T-helper 1 cell (primary cell): ENCODE data around the gene DNAH12.

ENCODE experiments used
- DNase-seq, 5 donors: peaks; one replicate each; pipeline ENCODE4 v3.0.0-alpha.2; 2012 to 2020
- total RNA-seq, 4 donors: gene quantifications; one replicate each; lab custom pipeline; 2026; lab: John Stamatoyannopoulos, UW

DNAH12 gene
- 0.15 to 0.46 (median 0.31) reads per million in 4 donors for total RNA-seq

GRCh38 chr3:57544181-57545125, at the start of gene DNAH12:
DNAH12 (minus strand) TSS chr3:57544344; CDS start chr3:57542870, 1,474 bp downstream.
- no peak for DNase-seq

- DNase-seq, result no peak
Measured at GRCh38 chr3:57592306-57592705, 48.2 kb upstream of the DNAH12 start.

DNA sequence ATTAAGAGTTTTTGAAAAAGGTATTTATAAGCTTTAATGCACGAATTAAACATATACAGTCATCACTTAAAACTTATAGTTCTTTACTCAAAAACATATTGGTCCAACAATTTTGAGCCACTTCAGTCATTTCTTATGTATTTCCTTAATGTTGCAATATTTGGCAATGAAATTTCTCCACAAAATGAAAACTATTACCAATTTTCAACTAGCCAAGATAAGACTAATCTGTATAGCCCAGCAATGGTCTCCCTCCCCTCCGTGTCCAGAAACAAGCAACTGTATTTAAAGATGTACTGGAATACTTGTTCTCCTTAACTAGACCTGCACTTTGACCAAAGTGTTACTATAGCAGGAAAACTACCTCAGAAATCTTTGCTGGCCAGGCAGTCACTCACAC, 43.8 kb upstream of the DNAH12 start:
- DNase-seq, result no peak

GRCh38 chr3:57586778-57587177, 42.6 kb upstream of the DNAH12 start:
- no peak for DNase-seq

GRCh38 chr3:57583544-57583943, 39.4 kb upstream of the DNAH12 start:
- no peak for DNase-seq

GRCh38 chr3:57582474-57583168, 38.5 kb upstream of the DNAH12 start:
- no peak for DNase-seq

DNA sequence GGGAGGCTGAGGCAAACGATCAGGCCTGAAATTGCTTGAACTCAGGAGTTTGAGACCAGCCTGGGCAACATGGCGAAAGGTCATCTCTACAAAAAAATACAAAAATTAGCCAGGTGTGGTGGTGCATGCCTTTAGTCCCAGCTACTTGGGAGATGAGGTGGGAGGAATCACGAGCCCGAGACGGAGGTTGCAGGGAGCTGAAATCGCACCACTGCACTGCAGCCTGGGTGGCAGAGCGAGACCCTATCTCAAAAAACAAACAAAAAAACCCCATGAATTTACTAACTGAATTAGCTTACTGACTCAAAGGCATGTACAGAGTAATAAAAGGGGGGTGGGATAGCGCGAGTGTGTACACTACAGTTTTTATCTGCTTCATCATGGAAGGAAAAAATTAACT, 33.7 kb upstream of the DNAH12 start:
- no peak for DNase-seq

- DNase-seq, result no peak
Measured at GRCh38 chr3:57575966-57576626, 32.0 kb upstream of the DNAH12 start.

- DNase-seq, result no peak
Measured at GRCh38 chr3:57572096-57572495, 28.0 kb upstream of the DNAH12 start.

DNA sequence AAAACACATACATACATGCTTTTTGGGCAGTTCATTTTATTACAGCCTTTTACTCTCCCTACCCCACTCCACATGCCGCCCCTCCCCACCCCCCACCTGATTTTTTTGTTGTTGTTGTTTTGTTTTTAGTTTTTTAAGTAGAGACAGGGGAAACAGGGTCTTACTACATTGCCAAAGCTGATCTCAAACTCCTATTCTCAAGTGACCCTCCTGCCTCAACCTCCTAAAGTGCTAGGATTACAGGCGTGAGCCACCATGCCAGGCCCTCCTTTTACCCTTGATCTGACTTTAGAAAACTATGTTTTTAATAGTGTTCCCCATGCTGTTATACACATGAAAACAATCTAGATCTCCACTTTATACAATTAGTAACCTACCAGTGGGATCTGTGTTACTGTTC, 26.7 kb upstream of the DNAH12 start:
- DNase-seq, result no peak

DNA sequence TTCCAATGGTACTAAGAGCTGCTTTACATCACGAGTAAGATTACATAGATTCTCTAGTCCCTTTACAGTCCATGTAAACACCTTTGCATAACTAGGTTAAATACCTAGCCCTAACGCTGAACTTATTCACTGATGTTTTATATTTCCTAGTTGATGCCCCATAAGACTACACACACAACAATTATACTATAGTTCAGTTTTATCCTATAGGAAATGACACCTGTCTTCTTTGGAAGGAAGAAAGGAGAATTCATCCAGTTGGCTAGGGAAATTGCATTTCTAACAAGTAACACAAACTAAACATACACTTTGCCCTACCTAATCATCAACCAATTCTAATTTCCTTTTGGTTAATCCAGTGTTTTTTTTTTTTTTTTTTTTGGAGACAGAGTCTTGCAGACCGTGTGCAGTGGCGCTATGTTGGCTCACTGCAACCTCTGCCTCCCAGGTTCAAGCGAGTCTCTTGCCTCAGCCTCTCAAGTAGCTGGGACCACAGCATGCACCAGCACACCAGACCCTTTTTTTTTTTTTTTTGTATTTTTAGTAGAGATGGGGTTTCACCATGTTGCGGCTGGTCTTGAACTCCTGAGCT, 25.8 kb upstream of the DNAH12 start:
- DNase-seq, result no peak

GRCh38 chr3:57559526-57559925, 15.4 kb upstream of the DNAH12 start:
- DNase-seq, result no peak

DNA sequence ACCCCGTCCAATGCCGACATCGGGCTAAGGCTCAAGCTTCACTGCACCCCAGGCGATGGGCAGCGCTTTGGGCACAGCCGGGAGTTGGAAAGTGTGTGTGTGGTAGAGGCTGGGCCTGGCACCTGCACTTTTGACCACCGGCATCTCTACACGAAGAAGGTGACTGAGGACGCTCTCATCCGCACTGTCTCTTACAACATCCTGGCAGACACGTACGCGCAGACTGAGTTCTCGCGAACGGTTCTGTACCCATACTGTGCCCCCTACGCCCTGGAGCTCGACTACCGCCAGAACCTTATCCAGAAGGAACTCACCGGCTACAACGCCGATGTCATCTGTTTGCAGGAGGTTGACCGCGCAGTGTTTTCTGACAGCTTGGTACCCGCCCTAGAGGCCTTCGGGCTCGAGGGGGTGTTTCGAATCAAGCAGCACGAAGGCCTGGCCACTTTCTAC, 13.0 kb upstream of the DNAH12 start:
- DNase-seq, result peak in 3 of 5 donors; percentile 10 to 69 (median 13)

DNA sequence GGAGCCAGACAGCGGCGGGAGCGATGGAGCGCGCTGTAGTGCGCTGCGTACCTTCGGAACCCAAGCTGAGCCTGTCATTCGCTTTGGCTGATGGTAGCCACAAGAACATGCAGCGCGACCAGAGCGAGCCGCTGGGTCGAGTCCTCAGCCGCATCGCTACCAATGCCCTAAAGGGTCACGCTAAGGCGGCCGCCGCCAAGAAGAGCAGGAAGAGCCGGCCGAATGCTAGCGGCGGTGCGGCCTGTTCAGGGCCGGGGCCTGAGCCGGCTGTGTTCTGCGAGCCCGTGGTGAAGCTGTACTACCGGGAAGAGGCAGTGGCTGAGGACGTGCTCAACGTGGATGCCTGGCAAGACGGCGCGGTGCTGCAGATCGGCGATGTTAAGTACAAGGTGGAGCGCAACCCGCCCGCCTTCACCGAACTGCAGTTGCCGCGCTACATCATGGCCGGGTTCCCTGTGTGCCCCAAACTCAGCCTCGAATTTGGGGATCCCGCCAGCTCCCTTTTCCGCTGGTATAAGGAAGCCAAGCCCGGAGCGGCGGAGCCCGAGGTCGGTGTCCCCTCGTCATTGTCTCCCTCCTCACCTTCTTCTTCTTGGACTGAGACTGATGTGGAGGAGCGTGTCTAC, 12.4 kb upstream of the DNAH12 start:
- DNase-seq, result peak in 4 of 5 donors; percentile 12 to 26 (median 23)

DNA sequence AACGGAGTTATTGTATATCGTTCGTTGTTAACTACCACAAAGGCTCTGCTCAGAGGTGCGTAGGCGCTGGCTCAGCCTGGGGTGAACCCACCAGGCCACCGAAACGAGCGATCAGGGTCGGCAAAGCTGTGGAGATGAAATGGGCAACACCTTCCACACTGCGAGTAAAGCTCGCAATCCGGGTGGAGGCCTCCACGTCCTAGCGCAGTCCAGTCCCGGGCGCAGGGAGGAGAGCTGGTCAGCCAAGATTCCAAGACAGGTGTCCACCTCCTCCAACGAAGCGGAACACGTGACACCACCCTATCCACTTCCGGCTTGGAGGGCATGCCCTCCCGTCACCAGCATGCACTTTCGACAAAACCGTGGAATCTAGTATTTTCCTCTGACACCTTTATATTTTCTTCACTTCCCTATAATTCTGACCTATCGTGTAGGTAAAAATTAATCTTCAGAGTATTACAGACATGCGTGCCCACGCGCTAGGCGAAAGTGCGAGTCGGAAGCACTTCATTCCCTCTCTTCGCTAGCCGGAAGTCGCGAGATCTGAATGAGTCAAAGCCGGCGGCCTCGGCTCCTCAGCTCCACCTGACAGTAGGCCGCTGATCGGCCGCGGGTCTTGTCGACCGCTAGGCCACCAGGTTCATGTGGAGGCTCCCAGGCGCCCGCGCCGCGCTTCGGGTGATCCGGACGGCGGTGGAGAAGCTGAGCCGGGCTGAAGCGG, 11.8 kb upstream of the DNAH12 start, which contains the start of gene PDE12:
Gene PDE12 (plus strand): TSS at position 537 of the 721 bp plus-strand sequence. CDS start 106 bp downstream, at position 643.
- peak; percentile 60 to 90 (median 72) for DNase-seq

- no peak for DNase-seq
Measured at GRCh38 chr3:57555306-57555705, 11.2 kb upstream of the DNAH12 start.

DNA sequence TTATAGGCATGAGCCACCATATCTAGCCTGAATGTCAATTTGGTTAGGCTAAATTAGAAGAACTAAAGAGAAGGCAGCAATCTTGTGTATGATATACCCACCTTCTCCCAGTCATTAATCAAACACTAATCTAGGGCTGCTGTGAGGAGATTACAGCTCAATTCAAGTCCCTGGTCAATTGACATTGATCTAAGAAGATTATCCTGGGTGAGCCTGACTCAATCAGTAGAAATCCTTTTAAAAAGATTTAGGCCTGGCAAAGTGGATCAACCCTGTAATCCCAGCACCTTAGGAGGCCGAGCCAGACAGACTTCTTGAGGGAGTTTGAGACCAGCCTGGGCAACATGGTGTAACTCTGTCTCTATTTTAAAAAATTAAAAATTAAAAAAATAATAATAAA, 2.5 kb upstream of the DNAH12 start:
- no peak for DNase-seq

DNA sequence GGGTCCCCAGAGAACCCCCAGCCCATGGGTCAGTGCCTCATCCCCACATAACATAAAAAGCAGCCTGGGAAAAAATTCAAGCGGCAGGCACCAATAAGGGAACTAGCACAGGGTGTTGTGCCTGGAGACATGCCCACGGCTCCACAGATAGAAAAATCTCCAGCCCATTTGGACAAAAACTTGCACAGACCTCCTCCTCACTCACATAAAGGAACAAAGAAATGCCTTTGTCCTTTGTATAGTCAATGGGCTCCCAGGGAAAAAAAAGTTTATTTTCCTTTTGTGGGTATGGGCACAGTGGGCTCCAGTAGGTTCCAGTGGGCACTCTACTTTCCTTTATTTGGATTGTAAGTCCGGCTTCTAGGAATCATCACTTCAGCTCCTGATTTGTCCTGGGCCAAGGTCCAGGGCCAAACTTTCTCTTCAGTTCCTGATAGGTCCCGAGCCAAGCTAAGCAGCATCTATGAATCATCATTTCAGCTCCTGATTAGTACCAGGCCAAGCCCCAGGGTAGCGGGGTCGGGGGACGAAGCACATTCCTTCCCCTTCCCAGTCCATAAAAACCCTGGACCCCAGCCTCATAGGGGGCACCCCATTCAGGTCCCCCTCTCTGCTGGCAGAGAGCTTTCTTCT, 1.6 kb upstream of the DNAH12 start:
- DNase-seq, result no peak

DNA sequence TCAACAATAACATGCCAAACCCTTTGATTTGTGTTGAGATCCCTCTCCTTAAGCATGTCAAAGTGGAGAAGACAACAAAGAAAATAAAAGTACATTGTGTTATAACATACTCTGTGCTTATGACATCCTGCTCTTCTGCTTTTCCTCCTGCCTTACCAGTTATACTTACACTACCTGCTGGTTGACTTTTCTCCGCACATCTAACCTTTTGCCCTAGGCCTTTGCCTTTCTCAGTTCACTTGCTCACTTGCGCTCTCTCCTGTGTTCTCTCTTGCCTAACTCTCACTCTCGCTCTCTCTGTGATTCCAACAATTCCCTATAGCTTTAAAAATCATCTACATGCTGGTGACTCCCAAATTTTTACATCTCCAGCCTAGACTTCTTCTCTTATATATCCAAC, 5.7 kb downstream of the DNAH12 start:
- DNase-seq, result no peak

GRCh38 chr3:57530071-57530608, 14.0 kb downstream of the DNAH12 start:
- DNase-seq, result no peak
